GM19324 (cell line): Measurements from ENCODE around the gene NUP153.
"Not testable (repeated sequence)": the region's sequence is repeated elsewhere in the genome, so short reads cannot be mapped to it uniquely, and the experiment has no call there.

Source experiments
- ATAC-seq: cut with Tn5 transposase; IDR thresholded peaks from one replicate; pipeline ENCODE4 v1.9.1; 2021; ENCODE audit warnings: mild to moderate bottlenecking, moderate library complexity; ENCODE audit not compliant: unreplicated experiment, low FRiP score

Gene NUP153

GRCh38 chr6:17621003-17621402 lies 85.7 kb downstream of the NUP153 start:
- peak; percentile 78 for ATAC-seq

DNA sequence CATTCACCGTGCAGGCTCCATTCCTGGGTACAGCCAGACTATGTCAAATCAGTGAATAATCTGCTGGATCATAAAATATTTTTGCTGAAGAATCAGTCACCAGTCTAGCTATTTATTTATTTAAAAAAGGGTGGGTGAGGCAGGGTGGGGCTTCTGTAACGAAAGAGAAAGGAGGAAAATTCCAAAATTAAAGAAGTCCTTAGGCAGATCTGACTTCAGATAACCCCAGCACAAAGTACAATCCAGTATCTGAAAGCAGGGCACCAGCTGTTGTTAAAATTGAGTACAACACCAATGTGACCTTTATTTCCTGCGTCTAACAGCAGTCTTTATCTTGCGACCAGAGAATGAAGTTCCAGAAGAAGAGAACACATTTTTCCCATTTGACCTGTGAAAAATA lies 90.9 kb downstream of the NUP153 start:
- no peak for ATAC-seq

DNA sequence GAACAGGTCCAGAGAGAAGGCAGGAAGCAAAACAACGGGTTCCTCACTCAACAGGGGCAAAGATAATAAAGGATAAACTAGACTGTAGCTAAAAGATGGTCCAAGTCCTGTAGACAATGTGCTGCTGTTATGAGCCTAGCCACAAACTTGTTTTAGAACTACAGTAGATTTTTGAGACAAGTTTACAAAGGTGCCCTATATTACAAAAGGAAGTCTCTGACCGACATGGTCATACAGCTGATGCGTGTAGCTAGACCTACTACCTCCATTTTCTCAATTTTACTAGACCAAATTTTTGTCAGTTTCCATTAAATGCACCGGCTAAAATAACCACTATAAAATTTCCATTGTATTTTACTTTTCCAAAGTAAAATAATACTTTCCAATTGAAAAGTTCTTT lies 94.7 kb downstream of the NUP153 start:
- no peak for ATAC-seq

- ATAC-seq: no peak
Observed at GRCh38 chr6:17610835-17611234, 95.9 kb downstream of the NUP153 start.

DNA sequence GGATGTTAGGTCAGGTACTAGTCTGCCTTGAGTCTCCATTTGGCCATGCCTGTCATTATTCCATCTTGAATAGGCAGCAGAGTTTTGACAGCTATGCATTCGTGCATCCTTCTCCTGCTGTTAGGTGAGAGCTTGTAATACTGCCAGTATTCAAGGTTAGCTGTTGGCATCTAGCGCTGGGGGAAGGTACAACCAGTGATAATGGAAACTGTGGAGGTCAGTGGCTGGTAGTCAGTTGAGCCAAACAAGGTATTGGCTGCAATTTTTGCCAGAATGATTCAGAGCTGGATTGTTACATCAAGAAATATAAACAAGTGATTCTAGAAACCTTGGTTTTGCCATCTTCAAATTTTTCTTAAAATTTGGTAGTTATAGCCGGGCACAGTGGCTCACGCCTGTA lies 100.1 kb downstream of the NUP153 start:
- ATAC-seq: no peak

- no peak for ATAC-seq
Observed at GRCh38 chr6:17602888-17603287, 103.8 kb downstream of the NUP153 start.

- ATAC-seq: no peak
Observed at GRCh38 chr6:17601386-17601703, 105.4 kb downstream of the NUP153 start.

- peak; percentile 61 for ATAC-seq
Observed at GRCh38 chr6:17600527-17601385, 106.0 kb downstream of the NUP153 start.

GRCh38 chr6:17599877-17600526 lies 106.7 kb downstream of the NUP153 start, which contains the start of gene FAM8A1:
FAM8A1 (plus strand) TSS chr6:17600302; CDS start chr6:17600410, 108 bp downstream.
- peak; percentile 96 for ATAC-seq

DNA sequence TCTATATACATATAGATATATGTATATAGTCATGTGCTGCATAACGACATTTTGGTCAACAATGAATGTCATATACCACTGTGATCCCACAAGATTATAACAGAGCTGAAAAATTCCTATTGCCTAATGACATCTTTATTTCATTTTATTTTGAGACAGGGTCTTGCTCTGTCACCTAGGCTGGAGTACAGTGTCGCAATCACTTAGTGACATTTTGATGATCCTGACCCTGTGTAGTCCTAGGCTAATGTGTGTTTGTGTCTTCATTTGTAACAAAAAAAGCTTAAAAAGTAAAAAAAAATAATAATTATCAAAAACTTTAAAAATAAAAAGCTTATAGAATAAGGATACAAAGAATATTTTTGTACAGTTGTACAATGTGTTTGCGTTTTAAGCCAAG lies 110.6 kb downstream of the NUP153 start:
- no peak for ATAC-seq

- ATAC-seq: no peak
Observed at GRCh38 chr6:17593246-17593645, 113.5 kb downstream of the NUP153 start.

DNA sequence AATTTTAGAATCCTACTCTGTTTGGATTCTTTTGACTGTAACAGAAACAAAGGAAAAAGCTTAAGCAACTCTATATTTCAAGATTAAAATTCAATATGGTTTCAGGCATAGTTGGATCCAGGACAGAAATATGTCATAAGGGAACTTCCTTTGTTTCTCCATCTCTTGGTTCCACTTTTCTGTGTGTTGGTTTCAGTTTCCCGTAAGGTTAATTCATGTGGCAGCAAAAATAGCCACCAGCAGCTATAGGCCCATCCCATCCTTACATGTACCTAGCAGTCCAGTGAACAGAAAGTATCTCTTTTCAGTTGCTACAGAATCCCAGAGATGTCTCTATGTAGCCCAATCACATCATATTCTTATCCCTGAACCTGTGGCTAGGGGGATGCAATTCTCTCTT lies 115.4 kb downstream of the NUP153 start:
- no peak for ATAC-seq

GRCh38 chr6:17589406-17590096 lies 117.2 kb downstream of the NUP153 start:
- no peak for ATAC-seq

- no peak for ATAC-seq
Observed at GRCh38 chr6:17588011-17588410, 118.7 kb downstream of the NUP153 start.

DNA sequence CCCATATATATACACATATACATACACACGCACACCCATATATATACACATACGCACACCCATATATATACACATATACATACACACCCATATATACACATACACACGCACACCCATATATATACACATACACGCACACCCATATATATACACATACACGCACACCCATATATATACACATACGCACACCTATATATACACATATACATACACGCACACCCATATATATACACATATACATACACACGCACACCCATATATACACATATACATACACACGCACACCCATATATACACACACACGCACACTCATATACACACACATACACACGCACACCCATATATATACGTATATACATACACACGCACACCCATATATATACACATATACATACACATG lies 120.1 kb downstream of the NUP153 start:
- ATAC-seq: not testable (repeated sequence)

DNA sequence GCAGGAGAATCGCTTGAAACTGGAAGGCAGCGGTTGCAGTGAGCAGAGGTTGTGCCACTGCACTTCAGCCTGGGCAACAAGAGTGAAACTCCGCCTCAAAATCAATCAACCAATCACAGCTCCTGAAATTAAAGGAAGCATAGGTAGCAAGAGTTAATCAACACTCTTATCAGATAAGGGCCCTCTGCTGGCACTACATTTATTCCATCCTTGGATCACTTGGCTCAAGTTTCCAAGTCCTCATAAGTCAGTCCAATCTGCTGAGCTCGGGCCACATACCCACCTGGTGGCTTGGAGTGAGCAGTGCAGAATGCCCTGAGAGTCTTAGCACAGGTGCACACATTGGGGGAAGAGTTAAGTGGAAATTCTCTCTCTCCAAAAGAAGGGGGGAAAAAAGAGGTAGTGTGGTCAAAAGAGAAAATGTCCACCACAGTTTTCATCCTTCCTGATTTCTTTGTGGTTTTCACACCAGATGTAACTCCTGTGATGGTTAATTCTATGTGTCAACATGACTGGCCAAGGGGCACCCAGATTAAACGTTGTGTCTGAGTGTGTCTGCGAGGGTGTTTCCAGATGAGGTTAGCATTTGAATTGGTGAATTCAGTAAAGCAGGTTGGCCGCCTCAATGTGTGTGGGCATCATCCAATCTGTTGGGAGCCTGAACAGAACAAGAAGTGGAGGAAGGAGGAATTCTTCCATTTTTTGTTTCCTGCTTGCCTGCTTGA lies 120.8 kb downstream of the NUP153 start:
- no peak for ATAC-seq

- ATAC-seq: no peak
Observed at GRCh38 chr6:17584241-17584803, 122.4 kb downstream of the NUP153 start.

DNA sequence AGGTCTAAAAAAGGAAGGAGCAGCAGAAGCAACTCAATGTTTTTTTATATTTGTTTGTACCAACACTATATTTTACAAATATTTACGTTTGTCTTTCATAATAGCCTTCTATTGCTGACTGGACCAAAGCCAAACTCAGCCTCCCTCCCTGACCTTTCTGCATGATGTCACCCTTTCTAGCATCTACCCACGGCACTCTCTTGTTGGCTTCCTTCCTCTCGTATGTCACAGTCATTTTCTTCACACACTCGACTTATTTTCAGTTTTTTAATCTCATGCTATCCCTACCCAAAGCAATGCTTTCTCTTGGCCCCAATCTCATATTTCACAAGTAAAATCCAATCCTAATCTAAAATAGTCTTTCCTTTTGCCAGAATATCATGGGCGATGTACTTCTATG lies 122.9 kb downstream of the NUP153 start:
- no peak for ATAC-seq

DNA sequence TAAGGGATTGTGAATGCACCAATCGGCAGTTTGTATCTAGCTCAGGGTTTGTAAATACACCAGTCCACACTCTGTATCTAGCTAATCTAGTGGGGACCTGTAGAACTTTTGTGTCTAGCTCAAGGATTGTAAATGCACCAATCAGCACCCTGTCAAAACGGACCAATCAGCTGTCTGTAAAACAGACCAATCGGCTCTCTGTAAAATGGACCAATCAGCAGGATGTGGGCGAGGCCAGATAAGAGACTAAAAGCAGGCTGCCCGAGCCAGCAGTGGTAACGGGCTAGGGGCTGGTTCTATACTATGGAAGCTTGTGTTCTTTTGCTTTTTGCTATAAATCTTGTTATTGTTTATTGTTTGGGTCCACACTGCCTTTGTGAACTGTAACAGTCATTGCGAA lies 125.4 kb downstream of the NUP153 start:
- ATAC-seq: not testable (repeated sequence)

DNA sequence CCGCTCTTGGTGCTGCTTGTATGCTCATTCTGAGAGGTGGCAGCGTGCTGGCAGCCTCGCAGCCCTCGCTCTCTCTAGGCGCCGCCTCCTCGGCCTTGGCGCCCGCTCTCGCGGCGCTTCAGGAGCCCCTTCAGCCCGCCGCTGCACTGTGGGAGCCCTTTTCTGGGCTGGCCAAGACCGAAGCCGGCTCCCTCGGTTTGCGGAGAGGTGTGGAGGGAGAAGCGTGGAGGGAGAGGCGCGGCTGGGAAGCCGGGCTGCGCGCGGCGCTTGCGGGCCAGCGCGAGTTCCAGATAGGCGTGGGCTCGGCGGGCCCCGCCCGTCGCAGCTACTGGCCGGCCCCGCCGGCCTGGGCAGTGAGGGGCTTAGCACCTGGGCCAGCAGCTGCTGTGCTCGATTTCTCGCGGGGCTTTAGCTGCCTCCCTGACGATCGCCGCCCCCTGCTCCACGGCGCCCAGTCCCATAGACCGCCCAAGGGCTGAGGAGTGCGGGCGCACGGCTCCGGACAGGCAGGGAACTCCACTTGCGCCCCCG lies 126.1 kb downstream of the NUP153 start:
- no peak for ATAC-seq
